Smooth muscle cell (in vitro differentiated cells): ENCODE data around the gene GPBP1L1. TPM values are rescaled to one million over a fixed set of nuclear protein-coding genes. Genes with fewer than 3 reads are reported as not detected.
"Not testable (repeated sequence)": the region's sequence is repeated elsewhere in the genome, so short reads cannot be mapped to it uniquely, and the experiment has no call there.

Experiments
- DNase-seq: peaks from one replicate; lab custom pipeline; 2025; ENCODE audit not compliant: unreplicated experiment; lab: John Stamatoyannopoulos, UW
- H2AFZ ChIP-seq: fragments of 200-600 bp; sonication (generic); 2 replicates; pipeline ENCODE4 v1.6.0; 2016; ENCODE audit warnings: antibody characterized with exemption, low read depth, mild to moderate bottlenecking
- H3F3A ChIP-seq: fragments of 200-600 bp; sonication (generic); 2 replicates; pipeline ENCODE4 v1.6.0; 2017; ENCODE audit warnings: antibody characterized with exemption, low read depth
- H3K27ac ChIP-seq: fragments of 200-600 bp; sonication (generic); 2 replicates; pipeline ENCODE4 v1.5.1; 2016; ENCODE audit warnings: low read depth, mild to moderate bottlenecking
- H3K27me3 ChIP-seq: fragments of 200-600 bp; sonication (generic); 2 replicates; pipeline ENCODE4 v1.6.1; 2016; ENCODE audit warnings: low read depth, mild to moderate bottlenecking
- H3K36me3 ChIP-seq: fragments of 200-600 bp; sonication (generic); 2 replicates; pipeline ENCODE4 v1.5.1; 2016; ENCODE audit warnings: low read depth
- H3K4me1 ChIP-seq: fragments of 200-600 bp; sonication (generic); 2 replicates; pipeline ENCODE4 v1.5.1; 2016; ENCODE audit warnings: low read depth
- H3K4me2 ChIP-seq: fragments of 200-600 bp; sonication (generic); 2 replicates; pipeline ENCODE4 v1.6.0; 2016; ENCODE audit warnings: mild to moderate bottlenecking
- H3K4me3 ChIP-seq: fragments of 200-600 bp; sonication (generic); 2 replicates; pipeline ENCODE4 v1.5.1; 2016; ENCODE audit warnings: mild to moderate bottlenecking
- H3K79me2 ChIP-seq: fragments of 200-600 bp; sonication (generic); 2 replicates; pipeline ENCODE4 v1.6.0; 2016; ENCODE audit warnings: low read depth, mild to moderate bottlenecking
- H3K9ac ChIP-seq: fragments of 200-600 bp; sonication (generic); 2 replicates; pipeline ENCODE4 v1.6.0; 2016; ENCODE audit warnings: low read depth
- H3K9me3 ChIP-seq: fragments of 200-600 bp; sonication (generic); replicated peaks from 2 replicates; pipeline ENCODE4 v1.5.1; 2016; ENCODE audit warnings: low read depth
- H4K20me1 ChIP-seq: fragments of 200-600 bp; sonication (generic); 2 replicates; pipeline ENCODE4 v1.6.0; 2016; ENCODE audit warnings: low read depth
- WGBS: methylation state at CpG from one replicate; pipeline ENCODE4 v1.1.7; 2016; ENCODE audit warnings: low lambda C conversion rate; 5-methylcytosine and 5-hydroxymethylcytosine counted together
- polyA plus RNA-seq: library from polyadenylated mRNA; unstranded; fragments of >200 nt; fragmentation: Nextera tagmentation; extraction: Ambion mirVana; gene quantifications from 2 replicates; pipeline ENCODE4 v1.2.1, GENCODE V29; 2016
- total RNA-seq: library from RNA; depleted of rRNA; stranded (reverse); fragments of >200 nt; gene quantifications from 2 replicates; pipeline ENCODE4 v1.2.3, GENCODE V29; 2014
- TF ChIP-seq, protein P1 (sequence below): fragments of 200-600 bp; sonication (generic); IDR thresholded peaks from 2 replicates; pipeline ENCODE4 v1.5.1; 2017; ENCODE audit warnings: borderline replicate concordance, mild to moderate bottlenecking, antibody characterized with exemption; ENCODE audit not compliant: insufficient read depth, poor library complexity, severe bottlenecking

Gene GPBP1L1
- total and polyA plus RNA-seq, 2 experiments from 2014 or later: 51.9 to 93.2 TPM

DNA sequence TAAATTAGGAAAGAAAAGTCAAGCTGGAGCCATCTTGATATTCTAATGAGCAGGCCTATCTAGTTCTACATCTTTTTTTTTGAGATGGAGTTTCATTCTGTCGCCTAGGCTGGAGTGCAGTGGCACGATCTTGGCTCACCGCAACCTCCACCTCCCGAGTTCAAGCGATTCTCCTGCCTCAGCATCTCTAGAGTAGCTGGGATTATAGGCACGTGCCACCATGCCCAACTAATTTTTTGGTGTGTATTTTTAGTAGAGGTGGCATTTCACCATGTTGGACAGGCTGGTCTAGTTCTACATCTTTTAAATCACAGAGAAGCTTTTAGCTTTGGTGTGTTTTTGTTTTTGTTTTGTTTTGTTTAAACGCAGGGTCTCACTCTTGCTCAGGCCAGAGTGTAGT lies 8.5 kb upstream of the GPBP1L1 start:
- Histone ChIP-seq H3K9ac (no peak overlapping the region), H2AFZ (no peak overlapping the region), H3K4me2 (no peak overlapping the region), H3K4me3 (no peak overlapping the region), H3K79me2 (peaks cover 11% of the 10 kb centered on the region), H3K4me1 (no peaks in the 10 kb centered on the region), H4K20me1 (no peaks in the 10 kb centered on the region), H3K27me3 (no peaks in the 10 kb centered on the region), H3K9me3 (no peaks in the 10 kb centered on the region), H3F3A (peaks cover 5% of the 10 kb centered on the region), H3K27ac (peak overlapping the region; percentile 27), H3K36me3 (no peaks in the 10 kb centered on the region)
- no peak for DNase-seq
- TF ChIP-seq, protein P1, sequence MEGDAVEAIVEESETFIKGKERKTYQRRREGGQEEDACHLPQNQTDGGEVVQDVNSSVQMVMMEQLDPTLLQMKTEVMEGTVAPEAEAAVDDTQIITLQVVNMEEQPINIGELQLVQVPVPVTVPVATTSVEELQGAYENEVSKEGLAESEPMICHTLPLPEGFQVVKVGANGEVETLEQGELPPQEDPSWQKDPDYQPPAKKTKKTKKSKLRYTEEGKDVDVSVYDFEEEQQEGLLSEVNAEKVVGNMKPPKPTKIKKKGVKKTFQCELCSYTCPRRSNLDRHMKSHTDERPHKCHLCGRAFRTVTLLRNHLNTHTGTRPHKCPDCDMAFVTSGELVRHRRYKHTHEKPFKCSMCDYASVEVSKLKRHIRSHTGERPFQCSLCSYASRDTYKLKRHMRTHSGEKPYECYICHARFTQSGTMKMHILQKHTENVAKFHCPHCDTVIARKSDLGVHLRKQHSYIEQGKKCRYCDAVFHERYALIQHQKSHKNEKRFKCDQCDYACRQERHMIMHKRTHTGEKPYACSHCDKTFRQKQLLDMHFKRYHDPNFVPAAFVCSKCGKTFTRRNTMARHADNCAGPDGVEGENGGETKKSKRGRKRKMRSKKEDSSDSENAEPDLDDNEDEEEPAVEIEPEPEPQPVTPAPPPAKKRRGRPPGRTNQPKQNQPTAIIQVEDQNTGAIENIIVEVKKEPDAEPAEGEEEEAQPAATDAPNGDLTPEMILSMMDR: no peak
- WGBS: 97% methylated on average over 7 of the region's 7 CpGs

- not testable (repeated sequence) for H3K4me2 ChIP-seq, H4K20me1 ChIP-seq, H3K27me3 ChIP-seq, H3K36me3 ChIP-seq, H3K9me3 ChIP-seq, H2AFZ ChIP-seq, H3K4me1 ChIP-seq, DNase-seq, H3K9ac ChIP-seq, H3F3A ChIP-seq, H3K4me3 ChIP-seq
- WGBS: 97% methylated on average over 8 of the region's 8 CpGs
- peaks cover 21% of the 10 kb centered on the region for H3K79me2 ChIP-seq
- H3K27ac ChIP-seq: peak overlapping the region; percentile 27
Measured at GRCh38 chr1:45693811-45694210, 7.5 kb upstream of the GPBP1L1 start.

GRCh38 chr1:45687754-45688740 lies 1.7 kb upstream of the GPBP1L1 start, which contains the start of gene TMEM69:
TSS of gene TMEM69 (plus strand) at chr1:45688181. CDS start at chr1:45691069, 2,888 bp downstream.
- H3K4me1 ChIP-seq: peaks cover 16% of the 10 kb centered on the region
- H3K27ac ChIP-seq: peak within 1 kb of the TSS; percentile 94
- H3K9ac ChIP-seq: peak within 1 kb of the TSS; percentile 99
- WGBS: 6% methylated on average over 24 of the region's 24 CpGs
- TF ChIP-seq, protein P1: no peak
- peak within 1 kb of the TSS; percentile 95 for H3K4me2 ChIP-seq
- H4K20me1 ChIP-seq: peaks cover 23% of the 10 kb centered on the region
- peak; percentile 39 for DNase-seq
- no peaks in the 10 kb centered on the region for H3K9me3 ChIP-seq
- H3F3A ChIP-seq: peaks cover 6% of the 10 kb centered on the region
- H3K79me2 ChIP-seq: peaks cover 61% of the 10 kb centered on the region
- H3K4me3 ChIP-seq: peak within 1 kb of the TSS; percentile 97
- no peaks in the 10 kb centered on the region for H3K36me3 ChIP-seq
- H2AFZ ChIP-seq: peak within 1 kb of the TSS; percentile 98
- no peaks in the 10 kb centered on the region for H3K27me3 ChIP-seq

DNA sequence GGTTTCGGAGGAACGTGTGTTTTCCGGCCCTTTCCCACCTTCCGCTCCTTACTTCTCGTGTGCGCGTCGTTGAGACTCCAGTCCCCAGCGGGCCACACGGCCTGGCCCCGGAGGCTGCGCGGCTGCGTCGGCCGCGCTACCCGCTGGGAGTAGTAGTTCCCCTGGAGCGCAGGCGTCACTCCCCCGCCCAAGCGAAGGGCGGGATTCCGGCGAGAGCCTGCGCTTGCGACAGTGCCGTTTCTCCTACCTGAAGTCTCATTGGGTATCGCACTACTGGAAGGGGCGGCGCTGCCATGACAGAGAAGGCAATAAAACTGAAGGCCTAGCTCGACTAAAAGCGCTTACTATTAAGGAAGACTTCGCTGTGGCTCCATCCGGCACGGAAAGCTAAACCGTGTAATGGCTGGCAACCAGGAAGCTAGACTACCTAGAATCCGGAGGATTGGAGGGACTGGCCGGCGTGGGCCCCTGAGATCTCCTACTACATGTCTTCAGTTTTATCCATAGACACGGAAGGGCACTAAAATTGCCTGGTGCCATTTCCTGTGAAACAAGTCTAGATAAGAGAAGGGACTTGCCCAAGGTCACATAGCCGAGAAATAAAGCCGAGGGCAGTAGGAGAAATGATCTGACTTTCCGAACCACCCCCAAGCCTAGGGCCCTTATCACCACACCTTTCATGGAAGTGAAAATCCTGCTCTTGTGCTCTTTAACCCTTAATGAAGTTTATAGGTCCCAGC lies 851 bp upstream of the GPBP1L1 start:
- 3% methylated on average over 43 of the region's 44 CpGs for WGBS
- Histone ChIP-seq H3K4me3 (peak overlapping the region; percentile 97), H3K79me2 (peaks cover 70% of the 10 kb centered on the region), H3K27me3 (no peaks in the 10 kb centered on the region), H3K9ac (peak overlapping the region; percentile 99), H3K4me1 (peaks cover 24% of the 10 kb centered on the region), H2AFZ (peak overlapping the region; percentile 98), H3F3A (peaks cover 6% of the 10 kb centered on the region), H3K27ac (peak overlapping the region; percentile 94), H3K4me2 (peak overlapping the region; percentile 95), H3K36me3 (no peaks in the 10 kb centered on the region), H3K9me3 (no peaks in the 10 kb centered on the region), H4K20me1 (peaks cover 31% of the 10 kb centered on the region)
- TF ChIP-seq, protein P1: no peak
- DNase-seq: peak; percentile 90
